ENCODE results near the gene PNPLA3.
A peak's percentile ranks its signal among the peaks of the same experiment; 100 is the strongest.
"Not testable (repeated sequence)": the region's sequence is repeated elsewhere in the genome, so short reads cannot be mapped to it uniquely, and the experiment has no call there.

PNPLA3 gene

DNA sequence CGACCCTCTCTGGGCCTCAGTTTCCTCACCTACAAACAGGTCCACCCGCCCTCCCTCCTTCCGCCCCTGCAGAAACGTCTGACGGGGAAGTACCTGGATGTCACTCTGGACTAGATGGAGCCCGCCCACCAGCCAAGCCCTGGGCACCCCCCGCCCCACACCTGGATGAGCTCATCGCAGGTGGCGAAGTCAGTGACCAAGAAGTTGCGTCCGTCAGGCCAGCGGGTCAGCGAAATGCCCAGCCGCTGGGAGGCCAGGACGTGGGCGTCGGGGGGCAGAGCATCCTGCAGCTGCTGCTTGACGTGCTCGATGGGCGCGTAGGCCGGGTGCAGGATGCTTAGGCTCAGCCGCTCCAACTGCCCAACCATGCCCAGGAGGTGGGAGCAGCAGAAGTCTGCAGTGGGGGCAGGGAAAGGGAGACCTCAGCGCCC, 32.7 kb upstream of the PNPLA3 start:
- DNase-seq (ENCODE audit: low read depth), result no peak

DNA sequence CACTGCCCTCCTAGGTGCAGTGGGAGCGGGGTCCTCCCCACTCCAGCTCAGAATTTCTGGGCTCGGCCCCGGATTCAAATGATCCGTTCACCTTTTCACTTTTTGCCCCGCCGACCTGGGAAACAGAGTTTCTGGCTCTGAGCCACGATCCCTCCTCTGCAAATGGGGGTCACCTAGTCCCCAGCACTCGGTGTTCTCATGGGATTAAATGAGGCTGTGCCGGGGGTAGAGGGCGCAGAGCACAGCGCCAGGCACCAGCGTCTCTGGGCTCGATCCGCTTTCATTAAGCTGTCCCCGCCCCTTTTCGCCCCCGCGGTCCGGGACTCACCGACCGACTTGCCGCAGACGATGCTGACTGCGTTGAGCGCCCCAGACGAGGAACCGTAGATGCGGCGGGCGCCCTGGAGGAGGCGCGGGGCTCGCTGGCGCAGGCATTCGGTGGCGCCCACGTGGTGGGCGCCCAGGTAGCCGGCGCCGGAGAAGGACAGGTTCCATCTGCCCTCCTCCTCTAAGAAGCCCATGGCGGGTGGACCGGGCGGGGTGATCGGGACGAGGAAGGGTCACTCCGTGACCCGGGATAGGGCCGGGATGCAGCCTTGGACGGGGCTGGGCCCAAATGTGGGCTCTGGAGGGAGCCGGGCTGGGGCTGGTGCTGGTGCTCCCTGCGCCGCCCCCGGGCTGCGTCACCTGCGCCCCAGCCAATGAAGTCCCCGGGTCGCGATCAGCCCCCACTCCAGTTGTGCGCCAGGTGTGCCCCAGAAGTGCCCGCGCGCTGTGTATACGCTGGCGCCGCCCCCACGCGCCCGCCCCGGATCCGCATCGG, 32.0 kb upstream of the PNPLA3 start, which contains the start of gene PNPLA5:
Gene PNPLA5, minus strand, starts transcription at position 654 of the 823 bp plus-strand sequence. Its CDS starts 133 bp downstream, at position 521.
- no peak for DNase-seq (ENCODE audit: low read depth)

DNA sequence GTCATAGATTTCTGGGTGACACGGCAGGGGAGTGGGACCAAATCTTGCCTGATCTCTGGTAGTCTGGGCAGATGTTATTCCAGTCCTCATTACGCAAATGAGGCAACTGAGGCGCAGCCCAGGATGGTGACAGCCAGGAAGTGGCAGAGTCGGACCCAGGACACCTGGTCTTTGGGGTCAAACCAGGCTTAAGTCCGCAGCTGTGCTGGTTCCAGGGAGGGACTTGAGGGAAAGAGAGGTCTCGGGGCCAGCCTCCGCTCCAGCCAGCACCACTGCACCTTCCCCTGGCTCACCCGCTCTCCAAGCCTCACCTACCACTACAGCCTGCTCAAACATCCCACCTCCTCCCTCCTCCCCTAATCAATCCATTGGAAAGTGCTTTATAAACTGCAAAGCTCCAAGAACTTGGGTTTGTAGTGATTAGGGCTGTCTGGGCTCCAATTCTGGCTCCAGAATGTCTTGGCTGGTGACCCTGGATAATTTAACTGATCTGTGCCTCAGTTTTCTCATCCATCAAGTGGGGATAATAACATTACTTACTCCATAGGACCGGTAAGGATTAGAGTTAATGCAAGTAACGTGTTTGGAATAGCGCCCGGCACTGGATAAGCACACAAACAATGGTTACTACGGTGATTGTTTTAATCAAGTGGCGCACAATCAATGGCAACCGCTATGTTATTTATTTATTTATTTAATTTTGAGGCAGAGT, 31.3 kb upstream of the PNPLA3 start:
- no peak for DNase-seq (ENCODE audit: low read depth)

DNA sequence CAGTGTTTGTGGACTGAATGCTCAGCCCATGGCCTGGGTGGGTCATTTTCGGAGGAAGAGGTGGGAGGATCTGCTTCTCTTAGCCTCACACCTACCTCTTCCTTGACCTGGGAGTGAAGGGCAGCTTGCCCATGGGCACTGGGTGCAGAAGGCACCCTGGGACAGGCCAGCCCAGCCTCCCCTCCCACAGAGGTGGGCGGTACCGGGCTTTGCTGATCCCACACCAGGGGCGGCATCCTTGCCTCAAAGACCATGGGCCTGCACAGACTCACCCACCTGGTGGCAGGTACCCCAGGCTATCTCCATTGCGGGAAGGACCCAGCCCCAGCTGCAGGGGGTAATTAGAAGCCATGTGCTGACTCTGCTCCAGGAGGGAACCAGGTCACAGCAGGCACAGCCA, 30.3 kb upstream of the PNPLA3 start:
- DNase-seq (ENCODE audit: low read depth), result no peak

DNA sequence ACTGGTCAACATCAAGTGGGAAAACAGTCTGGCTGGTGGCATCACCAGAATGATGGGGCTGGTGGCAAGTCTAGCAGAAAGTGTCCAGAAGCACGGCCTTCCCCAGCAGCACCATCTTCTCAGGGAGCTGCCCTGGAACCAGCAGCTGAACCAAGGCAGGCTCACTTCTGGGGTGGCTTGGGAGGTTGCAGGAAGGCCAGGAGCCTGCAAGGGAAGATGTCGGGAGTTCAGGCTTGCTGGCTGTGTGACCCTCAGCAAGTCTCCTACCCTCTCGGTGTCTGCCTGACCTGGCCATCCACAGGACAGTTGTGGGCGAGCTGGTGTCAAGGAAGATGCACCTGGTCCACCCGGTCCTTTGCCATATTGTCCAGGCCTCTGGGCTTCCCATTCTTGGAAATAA, 29.5 kb upstream of the PNPLA3 start:
- no peak for DNase-seq (ENCODE audit: low read depth)

DNA sequence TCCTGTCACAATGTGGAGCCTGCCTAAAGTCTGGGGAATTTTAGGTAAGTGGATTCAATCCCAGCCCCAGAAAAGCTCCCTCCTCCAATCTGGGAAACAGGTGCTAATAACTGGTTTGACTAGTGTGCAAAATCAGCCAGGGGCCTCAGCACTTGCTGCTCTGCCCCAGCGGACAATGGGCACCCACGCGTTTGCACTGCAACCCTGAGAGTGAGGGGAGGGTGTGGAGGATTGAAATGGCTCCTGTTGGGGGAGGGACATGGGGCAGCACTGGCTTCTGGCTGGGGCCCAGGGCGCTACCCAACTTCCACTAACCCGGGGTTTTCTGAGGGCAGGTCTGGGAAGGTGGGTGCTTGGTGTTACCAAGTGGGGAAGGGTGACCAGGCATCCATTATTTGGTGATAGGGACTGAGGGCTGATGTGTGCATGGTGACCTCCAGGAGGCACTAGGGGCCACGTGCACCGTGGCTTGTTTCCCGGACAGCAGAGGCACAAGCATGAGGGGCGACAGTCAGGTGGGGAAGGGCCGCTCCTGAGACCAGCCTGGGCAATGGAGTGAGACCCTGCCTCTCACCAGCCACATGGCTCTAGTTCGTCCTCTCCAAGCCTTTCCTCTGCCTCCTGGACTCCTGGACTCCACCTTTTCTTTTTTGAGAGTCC, 27.5 kb upstream of the PNPLA3 start:
- no peak for DNase-seq (ENCODE audit: low read depth)

DNA sequence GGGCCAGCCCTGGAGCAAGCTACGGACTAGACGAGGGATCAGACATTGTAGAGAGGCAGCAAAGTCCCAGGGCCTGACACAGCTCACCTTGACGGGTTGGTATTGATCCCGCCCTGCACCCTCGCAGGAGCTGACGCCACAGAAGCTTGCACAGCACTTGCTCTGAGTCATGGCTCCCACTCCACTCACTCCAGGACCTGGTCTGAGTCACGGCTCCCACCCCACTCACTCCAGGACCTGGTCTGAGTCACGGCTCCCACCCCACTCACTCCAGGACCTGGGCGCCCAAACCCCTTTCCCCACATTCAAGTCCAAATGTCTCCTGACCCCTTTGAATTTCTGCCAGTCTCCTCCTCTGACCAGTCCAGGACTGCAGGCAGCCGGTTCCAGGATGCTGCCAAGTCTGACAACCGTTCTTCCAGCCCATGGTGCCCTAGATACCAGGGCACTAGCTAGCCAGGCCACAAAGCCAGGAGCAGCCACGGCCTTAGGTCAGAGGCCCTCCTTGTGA, 25.8 kb upstream of the PNPLA3 start:
- DNase-seq (ENCODE audit: low read depth), result no peak

DNA sequence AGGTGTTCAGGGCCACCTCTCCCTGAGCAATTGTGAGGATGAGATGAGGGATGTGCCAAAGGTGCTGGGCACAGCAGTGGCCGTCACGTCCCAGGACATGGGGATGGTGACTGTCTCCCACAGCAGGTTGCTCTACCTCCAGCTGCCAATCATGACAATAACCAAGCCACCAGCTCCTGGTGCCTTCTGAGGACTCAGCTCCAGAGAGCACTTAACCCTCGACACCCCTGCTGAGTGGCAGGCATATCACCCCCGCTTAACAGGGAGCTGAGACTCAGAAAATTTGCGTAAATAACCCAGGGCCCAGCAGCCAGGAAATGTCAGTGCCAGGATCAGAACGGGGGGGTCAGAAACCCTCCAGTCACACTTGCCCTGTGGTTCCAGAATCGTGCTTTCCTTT, 23.4 kb upstream of the PNPLA3 start:
- DNase-seq (ENCODE audit: low read depth), result no peak

DNA sequence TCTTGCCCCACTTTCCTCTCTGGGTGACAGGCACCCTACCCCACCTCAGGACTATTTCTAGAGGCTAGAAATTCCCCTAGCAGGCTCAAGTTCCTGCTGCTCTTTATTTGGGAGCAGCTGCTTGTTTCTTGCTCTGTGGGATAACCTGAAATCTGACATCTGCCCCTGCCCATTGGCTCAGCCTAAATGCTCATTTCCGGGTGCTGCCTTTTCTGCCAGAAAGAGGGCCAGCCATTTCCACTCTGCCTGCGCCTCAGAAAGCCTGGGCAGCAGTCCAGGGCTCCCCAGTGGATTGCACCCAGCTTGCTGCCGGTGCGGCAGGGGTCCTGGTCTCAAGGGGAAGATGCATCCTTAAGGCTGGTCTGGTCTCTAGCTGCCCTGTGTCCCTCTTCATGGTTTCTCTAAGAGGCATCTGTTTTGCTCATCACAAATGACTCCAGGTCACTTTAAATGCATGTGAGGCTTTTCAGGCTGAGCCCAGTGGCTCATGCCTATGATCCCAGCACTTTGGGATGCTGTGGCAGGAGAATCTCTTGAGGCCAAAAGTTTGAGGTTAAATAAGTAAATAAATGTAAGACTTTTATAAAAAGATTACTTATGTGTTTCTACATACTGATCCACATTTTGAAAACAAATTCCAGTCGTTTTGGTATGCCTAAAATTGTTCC, 21.5 kb upstream of the PNPLA3 start:
- DNase-seq (ENCODE audit: low read depth), result peak; percentile 85

DNA sequence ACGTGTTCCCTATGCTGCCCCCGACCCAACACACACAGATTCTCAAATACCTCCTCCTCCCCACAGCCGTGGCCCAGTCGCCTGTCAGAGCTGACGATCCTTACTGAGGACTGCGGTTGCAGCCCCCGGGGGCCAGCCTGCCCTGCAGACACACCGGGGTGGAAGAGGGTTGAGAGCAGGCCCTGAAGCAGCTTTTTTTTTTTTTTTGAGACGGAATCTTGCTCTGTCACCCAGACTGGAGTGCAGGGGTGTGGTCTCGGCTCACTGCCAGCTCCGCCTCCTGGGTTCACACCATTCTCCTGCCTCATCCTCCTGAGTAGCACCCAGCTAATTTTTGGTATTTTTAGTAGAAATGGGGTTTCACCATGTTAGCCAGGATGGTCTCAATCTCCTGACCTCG, 20.6 kb upstream of the PNPLA3 start:
- not testable (repeated sequence) for DNase-seq (ENCODE audit: low read depth)

DNA sequence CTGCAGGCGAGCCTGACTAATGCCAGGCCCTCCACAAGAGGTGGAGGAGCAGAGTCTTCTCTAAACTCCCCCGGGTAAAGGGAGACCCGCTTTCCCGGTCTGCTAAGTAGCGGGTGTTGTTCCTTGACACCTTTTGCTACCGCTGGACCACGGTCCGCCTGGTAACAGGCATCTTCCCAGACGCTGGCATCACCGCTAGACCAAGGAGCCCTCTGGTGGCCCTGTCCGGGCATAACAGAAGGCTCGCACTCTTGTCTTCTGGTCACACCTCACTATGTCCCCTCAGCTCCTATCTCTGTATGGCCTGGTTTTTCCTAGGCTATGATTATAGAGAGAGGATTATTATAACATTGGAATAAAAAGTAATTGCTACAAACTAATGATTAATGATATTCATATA, 19.2 kb upstream of the PNPLA3 start:
- not testable (repeated sequence) for DNase-seq (ENCODE audit: low read depth)

DNA sequence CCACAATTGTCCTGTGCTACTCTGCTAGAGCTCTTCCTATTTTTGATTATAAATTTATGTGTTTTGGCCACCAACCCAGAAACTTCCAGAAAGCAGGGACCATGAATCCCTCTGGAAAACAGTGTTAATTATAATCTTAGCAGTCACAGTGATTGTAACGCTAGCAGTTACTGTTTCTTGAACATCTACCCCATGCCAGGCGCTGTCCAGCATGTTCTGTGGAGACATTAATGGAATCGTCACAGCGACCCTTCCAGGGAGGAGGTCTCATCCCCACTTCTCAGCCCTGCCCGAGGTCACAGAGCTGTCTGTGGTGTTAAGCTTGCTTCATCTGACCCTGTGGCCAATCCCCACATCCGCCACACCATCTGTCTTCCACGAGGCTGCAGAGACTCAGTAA, 17.9 kb upstream of the PNPLA3 start:
- no peak for DNase-seq (ENCODE audit: low read depth)

DNA sequence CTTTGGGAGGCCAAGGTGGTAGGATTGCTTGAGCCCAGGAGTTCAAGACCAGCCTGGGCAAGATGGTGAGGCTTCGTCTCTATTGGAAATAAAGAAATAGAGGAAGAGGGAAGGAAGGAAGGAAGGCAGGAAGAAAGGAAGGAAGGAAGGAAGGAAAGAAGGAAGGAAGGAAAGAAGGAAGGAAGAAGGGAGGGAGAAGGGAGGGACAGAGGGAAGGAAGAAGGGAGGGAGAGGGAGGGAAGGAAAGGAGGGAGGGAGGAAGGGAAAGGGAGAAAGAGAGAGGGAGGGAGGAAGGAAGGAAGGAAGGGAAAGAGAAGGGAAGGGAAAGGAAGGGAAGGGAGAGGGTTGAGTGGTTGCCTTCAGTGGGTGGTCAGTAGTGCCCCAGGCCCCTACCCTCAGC, 13.9 kb upstream of the PNPLA3 start:
- no peak for DNase-seq (ENCODE audit: low read depth)

DNA sequence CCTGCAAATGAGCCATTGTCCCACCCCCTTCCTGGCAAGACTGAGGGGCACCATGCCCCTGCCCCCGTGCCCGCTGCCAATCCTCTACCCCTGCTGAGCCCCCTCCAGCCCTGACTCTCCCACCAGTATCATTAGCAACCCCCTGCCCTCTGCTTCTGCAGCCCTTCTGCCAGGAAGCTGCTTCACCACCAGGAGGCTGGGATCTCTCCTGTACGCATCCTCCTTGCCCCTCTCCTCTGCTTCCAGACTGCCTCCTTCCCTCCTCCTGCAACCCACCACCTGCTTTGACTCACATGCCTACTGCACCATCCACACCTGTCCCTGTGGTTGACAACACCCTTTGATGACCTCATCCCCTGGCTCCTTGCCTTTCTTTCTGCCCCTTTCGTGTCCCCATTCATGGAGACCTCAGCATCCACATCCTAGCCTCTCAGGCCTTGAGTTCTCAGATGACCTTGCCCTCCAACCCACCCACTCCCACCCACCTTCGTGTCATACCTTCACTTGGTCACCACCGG, 13.4 kb upstream of the PNPLA3 start:
- DNase-seq (ENCODE audit: low read depth), result no peak

DNA sequence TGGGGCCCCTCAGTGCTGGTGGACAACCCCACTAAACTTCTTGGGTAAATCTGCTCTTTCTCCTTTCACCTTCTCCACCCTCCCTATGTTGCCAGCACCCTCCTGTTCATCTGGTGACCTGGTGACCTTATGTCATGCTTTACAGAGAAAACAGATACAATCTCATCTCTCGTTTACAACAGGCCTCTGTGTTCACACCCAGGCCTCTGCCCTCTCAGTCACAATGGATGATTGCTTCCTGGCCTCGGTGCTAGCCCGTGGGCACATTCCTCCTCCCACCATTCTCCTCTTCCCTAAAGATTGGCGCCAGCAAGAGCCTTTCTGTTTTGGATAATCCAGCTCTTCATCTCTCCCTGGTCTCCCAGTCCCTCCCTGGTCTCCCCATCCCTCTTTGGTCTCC, 12.3 kb upstream of the PNPLA3 start:
- DNase-seq (ENCODE audit: low read depth), result no peak

DNA sequence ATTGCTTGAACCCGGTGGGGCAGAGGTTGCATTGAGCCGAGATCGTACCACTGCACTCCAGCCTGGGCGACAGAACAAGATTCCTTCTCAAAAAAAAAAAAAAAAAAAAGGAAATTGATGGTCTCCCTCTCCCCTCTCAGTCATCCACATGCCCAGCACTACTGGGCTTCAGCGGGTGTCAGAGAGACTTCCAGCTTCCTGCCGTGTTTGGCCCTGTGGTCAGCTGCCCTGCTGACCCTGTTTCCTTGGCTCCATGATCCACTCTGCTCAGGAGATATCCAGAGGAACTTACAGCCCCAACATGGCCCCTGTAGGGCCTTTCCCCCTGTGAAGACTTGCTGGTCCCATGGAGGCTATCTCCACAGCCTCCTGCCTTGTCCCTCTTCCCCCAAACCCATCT, 6.1 kb upstream of the PNPLA3 start:
- DNase-seq (ENCODE audit: low read depth), result no peak

DNA sequence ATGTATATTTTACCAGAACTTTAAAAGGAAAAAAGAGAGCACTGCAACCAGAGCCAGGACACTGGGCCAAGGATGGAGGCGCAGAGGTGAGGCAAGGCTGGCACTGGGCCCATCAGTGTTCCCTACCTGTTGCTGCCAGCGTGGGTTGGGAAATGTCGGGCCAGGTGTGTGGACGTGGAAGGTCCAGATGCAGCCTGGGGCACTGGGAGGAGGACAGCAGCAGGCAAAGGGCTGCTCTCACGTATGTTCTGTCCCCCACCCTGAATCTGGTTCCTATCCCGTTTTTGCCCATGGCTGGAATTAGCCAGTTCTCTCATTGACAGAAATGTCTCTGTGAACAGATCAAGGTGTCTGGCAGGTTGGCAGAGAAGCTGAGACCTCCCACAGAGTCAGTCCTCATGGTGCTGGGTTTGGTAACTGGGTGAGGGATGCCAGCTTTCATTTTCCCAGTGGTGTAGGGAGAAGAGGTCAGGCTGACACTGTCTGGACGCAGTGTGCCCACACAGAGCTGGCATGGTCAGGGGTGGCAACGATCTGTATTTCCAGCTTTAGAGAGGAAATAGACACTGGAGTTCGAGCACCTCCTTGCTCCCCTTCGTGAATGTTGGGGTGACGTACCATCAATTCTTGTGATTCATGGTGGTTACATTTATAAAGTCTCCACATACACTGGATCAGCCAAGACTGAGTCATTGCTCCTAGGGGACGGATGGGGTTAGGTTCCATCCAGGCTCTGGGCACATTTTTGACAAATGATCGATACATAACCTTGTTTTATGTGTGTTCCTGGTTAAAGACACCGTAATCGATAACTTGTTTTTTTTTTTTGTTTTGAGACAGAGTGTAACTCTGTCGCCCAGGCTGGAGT, 4.3 kb upstream of the PNPLA3 start:
- DNase-seq (ENCODE audit: low read depth), result peak; percentile 63

DNA sequence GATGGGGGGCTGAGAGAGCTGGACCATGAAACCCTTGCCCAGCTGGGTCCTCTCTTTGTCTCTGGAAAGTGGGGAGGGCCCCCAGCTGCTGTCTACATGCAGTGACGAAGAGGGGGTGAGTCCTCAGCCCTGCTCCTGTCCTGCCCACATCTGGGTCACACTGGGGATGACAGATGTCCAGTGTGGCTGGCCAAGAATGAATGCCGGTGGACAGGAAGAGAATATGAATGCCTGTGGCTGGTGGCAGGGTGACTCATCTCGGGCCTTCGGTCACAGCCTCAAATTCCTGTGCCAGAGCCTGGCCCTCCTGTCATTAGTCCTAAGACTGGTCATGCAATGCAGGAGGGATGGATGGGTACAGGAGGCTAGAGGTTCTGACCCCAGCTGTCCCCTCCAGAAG, 2.2 kb upstream of the PNPLA3 start:
- DNase-seq (ENCODE audit: low read depth), result peak; percentile 76

DNA sequence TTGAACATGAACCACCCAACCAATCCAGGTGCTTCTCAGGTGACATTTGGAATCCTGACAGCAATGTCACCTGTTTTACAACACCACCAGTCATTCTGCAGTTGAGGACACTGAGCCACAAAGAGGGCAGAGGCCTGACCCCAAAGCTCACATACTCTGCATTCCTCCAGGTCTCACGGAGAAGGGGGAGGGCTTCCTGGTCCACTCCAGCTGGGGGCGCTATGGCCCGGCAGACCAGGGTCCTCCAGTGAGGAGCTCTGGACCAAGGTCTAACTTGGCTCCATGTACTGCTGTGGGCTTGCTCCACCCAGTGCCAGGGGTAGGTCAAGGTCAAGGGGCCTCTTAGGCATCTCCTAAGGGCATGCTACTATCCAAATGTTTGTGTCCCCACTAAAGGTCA, 1.5 kb upstream of the PNPLA3 start:
- DNase-seq (ENCODE audit: low read depth), result no peak

DNA sequence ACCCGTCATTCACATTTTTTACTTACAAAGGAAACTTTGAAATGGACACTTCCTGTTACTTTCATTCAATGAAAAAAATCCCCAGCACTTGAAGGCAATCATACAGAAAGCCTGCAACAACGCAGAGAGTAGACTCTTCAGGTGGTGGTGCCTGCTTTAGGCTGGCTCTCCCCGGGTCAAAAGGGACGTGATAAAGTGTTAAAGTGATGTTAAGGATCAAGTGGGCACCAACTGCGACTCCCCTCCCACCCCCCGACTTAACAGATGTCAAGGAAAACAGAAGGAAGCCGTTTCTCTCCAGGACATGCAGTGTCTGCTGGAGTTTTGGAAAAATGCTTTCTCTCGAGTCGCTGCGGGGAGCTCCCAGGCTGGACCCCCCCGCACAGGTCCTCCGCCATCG, 414 bp upstream of the PNPLA3 start:
- no peak for DNase-seq (ENCODE audit: low read depth)

DNA sequence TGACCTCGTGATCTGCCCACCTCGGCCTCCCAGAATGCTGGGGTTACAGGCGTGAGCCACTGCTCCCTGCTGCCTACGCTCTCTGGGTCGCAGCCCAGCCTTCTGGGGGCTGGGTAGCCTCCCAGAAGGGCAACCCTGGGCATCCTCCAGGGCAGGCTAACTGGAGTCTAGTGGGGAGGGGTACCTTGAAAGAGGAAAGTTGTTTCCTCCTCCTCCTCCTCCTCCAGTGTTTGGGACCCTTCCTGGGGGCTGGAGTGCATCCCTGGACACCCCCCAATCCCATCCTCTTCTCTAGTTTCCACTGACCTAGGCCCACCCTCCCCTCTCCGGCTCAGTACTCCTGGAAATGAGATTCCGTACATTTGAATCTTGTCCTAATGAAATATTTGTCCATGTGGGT, 1.3 kb downstream of the PNPLA3 start:
- DNase-seq (ENCODE audit: low read depth), result no peak

All from fibroblast of gingiva (primary cell).